Parathyroid adenoma (tissue), 2 donors: ENCODE data around the gene ZNF527.
A peak's percentile ranks its signal among the peaks of the same experiment; 100 is the strongest.

ENCODE experiments used
- H2AFZ ChIP-seq: fragments of 300-600 bp; sonication (generic); one replicate; pipeline ENCODE4 v1.7.0; 2017; ENCODE audit warnings: antibody characterized with exemption, mild to moderate bottlenecking
- H3K27ac ChIP-seq: fragments of 300-600 bp; sonication (generic); one replicate; pipeline ENCODE4 v1.7.0; 2017
- H3K27me3 ChIP-seq: fragments of 300-600 bp; sonication (generic); one replicate; pipeline ENCODE4 v1.7.0; 2017; ENCODE audit warnings: low read length; ENCODE audit not compliant: control insufficient read depth, insufficient read depth
- H3K36me3 ChIP-seq: fragments of 300-600 bp; sonication (generic); one replicate; pipeline ENCODE4 v1.7.0; 2017; ENCODE audit warnings: low read length; ENCODE audit not compliant: control insufficient read depth, insufficient read depth
- H3K4me1 ChIP-seq: fragments of 300-600 bp; sonication (generic); one replicate; pipeline ENCODE4 v1.7.0; 2017; ENCODE audit warnings: control low read depth
- H3K4me2 ChIP-seq: fragments of 300-600 bp; sonication (generic); one replicate; pipeline ENCODE4 v1.7.0; 2017; ENCODE audit warnings: low read length
- H3K4me3 ChIP-seq: fragments of 300-600 bp; sonication (generic); one replicate; pipeline ENCODE4 v1.7.0; 2017; ENCODE audit warnings: low read depth, low read length
- H3K79me2 ChIP-seq: fragments of 300-600 bp; sonication (generic); one replicate; pipeline ENCODE4 v1.7.0; 2017; ENCODE audit warnings: control low read depth
- H3K9ac ChIP-seq: fragments of 300-600 bp; sonication (generic); one replicate; pipeline ENCODE4 v1.7.0; 2017; ENCODE audit warnings: mild to moderate bottlenecking
- H3K9me3 ChIP-seq: fragments of 300-600 bp; sonication (generic); one replicate; pipeline ENCODE4 v1.7.0; 2017; ENCODE audit warnings: low read length; ENCODE audit not compliant: control insufficient read depth
- TF ChIP-seq, protein P1 (sequence below): fragments of 300-600 bp; sonication (generic); IDR thresholded peaks from one replicate; pipeline ENCODE4 v1.7.0; 2017; ENCODE audit warnings: antibody characterized with exemption, mild to moderate bottlenecking
- donor health status: primary hyperparathyroidism.

Gene ZNF527

DNA sequence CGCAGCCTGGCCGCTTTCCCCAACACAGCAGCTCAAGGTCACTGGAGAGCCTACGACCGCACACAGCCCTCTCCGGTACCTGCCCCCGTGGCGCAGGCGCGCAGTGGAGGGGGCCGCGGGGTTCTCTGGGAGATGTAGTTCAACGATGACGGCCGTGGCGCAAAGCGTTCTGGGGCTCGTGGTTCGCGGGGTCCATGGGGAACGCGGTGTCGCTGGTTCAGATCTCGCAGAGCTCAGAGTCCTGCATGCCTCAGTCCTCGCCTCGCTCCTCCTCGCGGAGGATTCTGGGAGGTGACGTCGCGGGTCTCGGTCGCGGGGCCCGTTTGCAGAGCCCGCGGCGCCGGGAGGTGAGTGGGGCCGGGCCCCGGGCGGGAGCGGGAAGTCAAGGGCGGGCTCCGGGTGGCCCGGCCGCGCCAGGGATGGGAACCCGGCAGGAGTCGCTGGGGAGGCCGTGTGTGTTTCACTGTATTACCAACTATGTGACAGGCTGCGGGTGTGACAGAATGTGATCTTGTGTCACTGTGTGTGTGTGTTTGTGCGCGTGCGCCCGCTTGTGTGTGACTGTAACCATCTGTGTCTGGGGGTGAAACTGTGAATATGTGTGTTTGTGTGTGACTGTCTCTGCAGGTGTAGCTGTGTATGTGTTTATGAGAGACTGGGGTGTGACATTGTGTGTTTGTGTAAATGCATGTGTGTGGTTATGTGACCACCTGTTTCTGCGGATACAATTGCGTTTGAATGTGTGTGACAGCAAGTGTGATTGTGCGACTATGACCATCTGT is at the start of gene ZNF527:
ZNF527 (plus strand) TSS at position 220 of the 782 bp plus-strand sequence. CDS start 3,100 bp downstream, outside the sequence.
- TF ChIP-seq, protein P1, sequence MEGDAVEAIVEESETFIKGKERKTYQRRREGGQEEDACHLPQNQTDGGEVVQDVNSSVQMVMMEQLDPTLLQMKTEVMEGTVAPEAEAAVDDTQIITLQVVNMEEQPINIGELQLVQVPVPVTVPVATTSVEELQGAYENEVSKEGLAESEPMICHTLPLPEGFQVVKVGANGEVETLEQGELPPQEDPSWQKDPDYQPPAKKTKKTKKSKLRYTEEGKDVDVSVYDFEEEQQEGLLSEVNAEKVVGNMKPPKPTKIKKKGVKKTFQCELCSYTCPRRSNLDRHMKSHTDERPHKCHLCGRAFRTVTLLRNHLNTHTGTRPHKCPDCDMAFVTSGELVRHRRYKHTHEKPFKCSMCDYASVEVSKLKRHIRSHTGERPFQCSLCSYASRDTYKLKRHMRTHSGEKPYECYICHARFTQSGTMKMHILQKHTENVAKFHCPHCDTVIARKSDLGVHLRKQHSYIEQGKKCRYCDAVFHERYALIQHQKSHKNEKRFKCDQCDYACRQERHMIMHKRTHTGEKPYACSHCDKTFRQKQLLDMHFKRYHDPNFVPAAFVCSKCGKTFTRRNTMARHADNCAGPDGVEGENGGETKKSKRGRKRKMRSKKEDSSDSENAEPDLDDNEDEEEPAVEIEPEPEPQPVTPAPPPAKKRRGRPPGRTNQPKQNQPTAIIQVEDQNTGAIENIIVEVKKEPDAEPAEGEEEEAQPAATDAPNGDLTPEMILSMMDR = no peak
- H3K9ac ChIP-seq = no peak within 1 kb of the TSS
- no peaks in the 10 kb centered on the region for H3K79me2 ChIP-seq
- H3K36me3 ChIP-seq = no peaks in the 10 kb centered on the region
- peak within 1 kb of the TSS; percentile 76 for H3K4me3 ChIP-seq
- no peaks in the 10 kb centered on the region for H3K9me3 ChIP-seq
- peak within 1 kb of the TSS; percentile 90 for H2AFZ ChIP-seq
- H3K4me2 ChIP-seq = peak within 1 kb of the TSS; percentile 58
- H3K4me1 ChIP-seq = no peaks in the 10 kb centered on the region
- H3K27me3 ChIP-seq = no peaks in the 10 kb centered on the region
- H3K27ac ChIP-seq = peak within 1 kb of the TSS; percentile 84

DNA sequence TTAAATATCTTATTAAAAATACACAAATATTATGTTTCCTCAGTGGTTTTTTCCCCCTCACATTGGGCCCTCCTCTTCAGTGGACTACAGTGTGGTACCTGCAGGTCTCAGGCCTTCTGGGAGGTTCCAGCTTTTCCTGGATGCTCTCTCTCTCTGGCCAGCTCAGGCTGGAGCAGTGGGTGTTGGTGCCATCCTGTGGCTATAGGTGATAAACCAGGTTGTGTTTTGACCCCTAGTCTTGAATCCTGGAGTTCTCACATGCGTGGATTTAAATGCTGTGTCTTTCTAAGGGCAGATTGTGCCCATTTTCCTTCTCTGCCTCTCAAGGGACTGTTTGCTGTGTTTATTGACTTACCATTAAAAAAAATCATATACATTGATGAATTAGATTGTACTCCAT is 41.2 kb upstream of the ZNF527 start:
- Histone ChIP-seq H3K79me2 (peaks cover 11% of the 10 kb centered on the region), H3K9me3 (no peaks in the 10 kb centered on the region), H3K27ac (no peak overlapping the region), H3K27me3 (no peaks in the 10 kb centered on the region), H3K36me3 (no peaks in the 10 kb centered on the region), H2AFZ (no peak overlapping the region), H3K4me2 (no peak overlapping the region), H3K9ac (no peak overlapping the region), H3K4me1 (no peaks in the 10 kb centered on the region), H3K4me3 (no peak overlapping the region)
- TF ChIP-seq, protein P1 = peak; percentile 20

DNA sequence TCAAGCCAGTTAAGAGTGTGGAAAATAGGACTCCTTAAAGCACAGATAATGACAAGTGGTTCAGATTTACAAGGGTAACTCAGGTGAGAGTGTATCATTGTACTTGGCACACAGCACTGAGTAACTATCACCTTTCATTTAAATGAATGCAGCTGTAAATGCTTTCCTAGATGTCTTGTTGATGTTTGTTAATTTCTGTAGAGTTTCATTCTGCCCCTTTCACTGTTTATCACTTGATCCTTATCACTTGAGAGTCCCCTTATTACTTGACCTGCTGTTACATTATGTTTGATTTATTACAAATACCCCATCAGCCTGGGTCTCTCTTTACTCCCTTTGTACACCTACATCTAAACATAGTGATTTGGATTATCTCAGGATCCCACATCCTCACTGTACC is 38.1 kb upstream of the ZNF527 start:
- H3K4me1 ChIP-seq = peaks cover 3% of the 10 kb centered on the region
- no peak overlapping the region for H3K9ac ChIP-seq
- H3K27ac ChIP-seq = no peak overlapping the region
- H3K27me3 ChIP-seq = no peaks in the 10 kb centered on the region
- H3K79me2 ChIP-seq = peaks cover 26% of the 10 kb centered on the region
- no peaks in the 10 kb centered on the region for H3K9me3 ChIP-seq
- no peak overlapping the region for H3K4me3 ChIP-seq
- TF ChIP-seq, protein P1 = no peak
- no peak overlapping the region for H3K4me2 ChIP-seq
- no peaks in the 10 kb centered on the region for H3K36me3 ChIP-seq
- H2AFZ ChIP-seq = no peak overlapping the region

DNA sequence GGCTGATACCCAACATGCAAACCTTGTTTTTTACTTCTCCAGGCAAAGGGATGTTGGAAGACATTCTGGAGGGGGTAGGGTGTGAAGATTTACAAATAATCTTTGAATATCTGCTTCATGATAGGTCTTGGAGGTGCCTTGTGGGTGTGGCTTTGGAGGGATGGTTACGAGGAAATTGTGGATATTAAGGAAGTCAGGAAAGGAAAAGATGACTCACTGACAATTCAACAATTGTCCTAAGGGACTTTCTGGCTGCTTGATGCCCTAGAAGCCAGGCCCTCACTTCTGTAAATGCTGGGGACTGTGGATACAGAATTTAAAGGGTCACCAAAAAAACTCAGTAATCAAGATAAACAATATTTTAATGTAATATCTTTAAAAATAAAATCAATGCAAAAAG is 37.4 kb upstream of the ZNF527 start:
- Histone ChIP-seq H3K4me1 (peaks cover 3% of the 10 kb centered on the region), H3K27ac (no peak overlapping the region), H3K4me2 (no peak overlapping the region), H3K9me3 (no peaks in the 10 kb centered on the region), H3K4me3 (no peak overlapping the region), H3K79me2 (peaks cover 28% of the 10 kb centered on the region), H2AFZ (no peak overlapping the region), H3K36me3 (no peaks in the 10 kb centered on the region), H3K27me3 (no peaks in the 10 kb centered on the region), H3K9ac (no peak overlapping the region)
- TF ChIP-seq, protein P1 = no peak
